ENCODE data around the gene DAD1.

The DAD1 gene

GRCh38 chr14:22541721-22542120 is 47.3 kb downstream of the DAD1 start:
- Histone ChIP-seq H3K79me2 (ENCODE audit: low read length) (no peaks in the 10 kb centered on the region), H4K20me1 (ENCODE audit: insufficient read depth, low read length) (no peaks in the 10 kb centered on the region), H3K27ac (ENCODE audit: low read length) (no peak overlapping the region), H2AFZ (ENCODE audit: low read depth, low read length) (no peak overlapping the region), H3K4me1 (ENCODE audit: low read length) (peaks cover 33% of the 10 kb centered on the region), H3K4me3 (ENCODE audit: low read length) (no peak overlapping the region), H3K9me3 (ENCODE audit: insufficient read depth, low read length) (peaks cover 6% of the 10 kb centered on the region; the same call in 1 of the 2 replicates), H3K27me3 (ENCODE audit: low read depth, low read length) (no peaks in the 10 kb centered on the region), H3K9ac (ENCODE audit: low read length) (no peak overlapping the region), H3K4me2 (ENCODE audit: low read length) (no peak overlapping the region), H3K36me3 (replicated peaks; ENCODE audit: low read depth, low read length) (peaks cover 9% of the 10 kb centered on the region)
- TF ChIP-seq EZH2phosphoT487 (IDR thresholded peaks at IDR 0.05; ENCODE audit: low read depth) (no peak), CTCF (IDR thresholded peaks at IDR 0.05; ENCODE audit: low read depth, low read length) (no peak)

DNA sequence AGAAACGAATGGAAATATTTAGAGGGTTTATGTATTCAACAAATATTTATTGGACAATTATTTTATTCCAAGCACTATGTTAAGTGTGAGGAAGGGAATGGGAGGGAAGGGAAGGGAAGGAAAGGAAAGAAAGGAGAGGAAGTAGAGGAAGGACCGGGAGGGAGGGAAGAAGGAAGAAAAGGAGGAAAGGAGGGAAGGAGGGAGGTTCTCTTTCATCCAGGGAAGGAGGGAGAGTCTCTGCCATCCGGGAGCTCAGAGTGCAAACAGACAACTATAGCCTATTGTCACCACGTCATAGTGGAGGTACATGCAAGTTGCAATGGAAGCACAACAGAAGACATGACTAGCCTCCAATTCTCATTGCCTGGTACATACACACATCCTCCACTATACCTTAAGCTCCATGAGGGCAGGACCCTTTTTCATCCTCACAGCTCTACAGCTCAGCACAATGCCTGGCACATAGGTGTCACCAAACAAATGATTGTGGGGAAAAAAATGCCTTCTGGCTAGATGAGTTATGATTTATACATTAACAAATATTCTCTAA is 48.1 kb downstream of the DAD1 start:
- no peak overlapping the region for H2AFZ ChIP-seq (ENCODE audit: low read depth, low read length)
- H4K20me1 ChIP-seq (ENCODE audit: insufficient read depth, low read length), result no peaks in the 10 kb centered on the region
- no peaks in the 10 kb centered on the region for H3K79me2 ChIP-seq (ENCODE audit: low read length)
- H3K4me3 ChIP-seq (ENCODE audit: low read length), result no peak overlapping the region
- no peak overlapping the region for H3K27ac ChIP-seq (ENCODE audit: low read length)
- H3K4me1 ChIP-seq (ENCODE audit: low read length), result peaks cover 41% of the 10 kb centered on the region
- H3K4me2 ChIP-seq (ENCODE audit: low read length), result no peak overlapping the region
- H3K36me3 ChIP-seq (replicated peaks; ENCODE audit: low read depth, low read length), result peaks cover 9% of the 10 kb centered on the region
- no peak overlapping the region for H3K9ac ChIP-seq (ENCODE audit: low read length)
- peaks cover 6% of the 10 kb centered on the region; the same call in 1 of the 2 replicates for H3K9me3 ChIP-seq (ENCODE audit: insufficient read depth, low read length)
- H3K27me3 ChIP-seq (ENCODE audit: low read depth, low read length), result no peaks in the 10 kb centered on the region
- TF ChIP-seq EZH2phosphoT487 (IDR thresholded peaks at IDR 0.05; ENCODE audit: low read depth) (no peak), CTCF (IDR thresholded peaks at IDR 0.05; ENCODE audit: low read depth, low read length) (no peak)

GRCh38 chr14:22540293-22540692 is 48.7 kb downstream of the DAD1 start:
- no peak overlapping the region for H3K4me3 ChIP-seq (ENCODE audit: low read length)
- no peak overlapping the region for H3K9ac ChIP-seq (ENCODE audit: low read length)
- no peak overlapping the region for H3K27ac ChIP-seq (ENCODE audit: low read length)
- TF ChIP-seq EZH2phosphoT487 (IDR thresholded peaks at IDR 0.05; ENCODE audit: low read depth) (no peak), CTCF (IDR thresholded peaks at IDR 0.05; ENCODE audit: low read depth, low read length) (no peak)
- no peaks in the 10 kb centered on the region for H3K27me3 ChIP-seq (ENCODE audit: low read depth, low read length)
- peaks cover 47% of the 10 kb centered on the region for H3K4me1 ChIP-seq (ENCODE audit: low read length)
- peaks cover 6% of the 10 kb centered on the region; the same call in 1 of the 2 replicates for H3K9me3 ChIP-seq (ENCODE audit: insufficient read depth, low read length)
- no peaks in the 10 kb centered on the region for H4K20me1 ChIP-seq (ENCODE audit: insufficient read depth, low read length)
- H2AFZ ChIP-seq (ENCODE audit: low read depth, low read length), result no peak overlapping the region
- peaks cover 9% of the 10 kb centered on the region for H3K36me3 ChIP-seq (replicated peaks; ENCODE audit: low read depth, low read length)
- no peaks in the 10 kb centered on the region for H3K79me2 ChIP-seq (ENCODE audit: low read length)
- no peak overlapping the region for H3K4me2 ChIP-seq (ENCODE audit: low read length)

GRCh38 chr14:22539831-22540230 is 49.2 kb downstream of the DAD1 start:
- TF ChIP-seq EZH2phosphoT487 (IDR thresholded peaks at IDR 0.05; ENCODE audit: low read depth) (no peak), CTCF (IDR thresholded peaks at IDR 0.05; ENCODE audit: low read depth, low read length) (no peak)
- Histone ChIP-seq H3K4me1 (ENCODE audit: low read length) (peaks cover 52% of the 10 kb centered on the region), H3K36me3 (replicated peaks; ENCODE audit: low read depth, low read length) (peaks cover 9% of the 10 kb centered on the region), H3K9ac (ENCODE audit: low read length) (no peak overlapping the region), H3K4me3 (ENCODE audit: low read length) (no peak overlapping the region), H2AFZ (ENCODE audit: low read depth, low read length) (no peak overlapping the region), H3K4me2 (ENCODE audit: low read length) (no peak overlapping the region), H3K27me3 (ENCODE audit: low read depth, low read length) (no peaks in the 10 kb centered on the region), H3K79me2 (ENCODE audit: low read length) (no peaks in the 10 kb centered on the region), H3K9me3 (ENCODE audit: insufficient read depth, low read length) (peaks cover 6% of the 10 kb centered on the region; the same call in 1 of the 2 replicates), H3K27ac (ENCODE audit: low read length) (no peak overlapping the region), H4K20me1 (ENCODE audit: insufficient read depth, low read length) (no peaks in the 10 kb centered on the region)
